ENCODE measurements around the gene LRRC42.

Gene LRRC42

GRCh38 chr1:53949023-53949990 lies 3.2 kb downstream of the LRRC42 start:
- no peak overlapping the region for H2AFZ ChIP-seq (ENCODE audit: low read depth, low read length)
- TF ChIP-seq EZH2phosphoT487 (IDR thresholded peaks at IDR 0.05; ENCODE audit: low read depth) (no peak), CTCF (IDR thresholded peaks at IDR 0.05; ENCODE audit: low read depth, low read length) (peak; percentile 61)
- H3K27ac ChIP-seq (ENCODE audit: low read length), result no peak overlapping the region
- H3K9me3 ChIP-seq (ENCODE audit: insufficient read depth, low read length), result no peaks in the 10 kb centered on the region
- H3K4me3 ChIP-seq (ENCODE audit: low read length), result no peak overlapping the region
- H3K27me3 ChIP-seq (ENCODE audit: low read depth, low read length), result no peaks in the 10 kb centered on the region
- peaks cover 3% of the 10 kb centered on the region for H3K36me3 ChIP-seq (replicated peaks; ENCODE audit: low read depth, low read length)
- peaks cover 12% of the 10 kb centered on the region for H3K4me1 ChIP-seq (ENCODE audit: low read length)
- no peak overlapping the region for H3K9ac ChIP-seq (ENCODE audit: low read length)
- no peaks in the 10 kb centered on the region for H4K20me1 ChIP-seq (ENCODE audit: insufficient read depth, low read length)
- H3K79me2 ChIP-seq (ENCODE audit: low read length), result peaks cover 16% of the 10 kb centered on the region
- no peak overlapping the region for H3K4me2 ChIP-seq (ENCODE audit: low read length)

- Histone ChIP-seq H3K4me2 (ENCODE audit: low read length) (no peak overlapping the region), H3K27ac (ENCODE audit: low read length) (no peak overlapping the region), H3K4me3 (ENCODE audit: low read length) (no peak overlapping the region), H3K4me1 (ENCODE audit: low read length) (peaks cover 14% of the 10 kb centered on the region), H3K9me3 (ENCODE audit: insufficient read depth, low read length) (no peaks in the 10 kb centered on the region), H3K79me2 (ENCODE audit: low read length) (peaks cover 6% of the 10 kb centered on the region), H4K20me1 (ENCODE audit: insufficient read depth, low read length) (no peaks in the 10 kb centered on the region), H3K27me3 (ENCODE audit: low read depth, low read length) (no peaks in the 10 kb centered on the region), H3K36me3 (replicated peaks; ENCODE audit: low read depth, low read length) (peaks cover 3% of the 10 kb centered on the region), H3K9ac (ENCODE audit: low read length) (no peak overlapping the region), H2AFZ (ENCODE audit: low read depth, low read length) (no peak overlapping the region)
- TF ChIP-seq EZH2phosphoT487 (IDR thresholded peaks at IDR 0.05; ENCODE audit: low read depth), result no peak
- TF ChIP-seq CTCF (IDR thresholded peaks at IDR 0.05; ENCODE audit: low read depth, low read length), result no peak
Measured at GRCh38 chr1:53951697-53952096, 5.5 kb downstream of the LRRC42 start.

GRCh38 chr1:53954128-53954527 lies 8.0 kb downstream of the LRRC42 start:
- Histone ChIP-seq H3K27ac (ENCODE audit: low read length) (no peak overlapping the region), H3K27me3 (ENCODE audit: low read depth, low read length) (no peaks in the 10 kb centered on the region), H3K4me3 (ENCODE audit: low read length) (no peak overlapping the region), H3K36me3 (replicated peaks; ENCODE audit: low read depth, low read length) (peaks cover 3% of the 10 kb centered on the region), H2AFZ (ENCODE audit: low read depth, low read length) (no peak overlapping the region), H3K79me2 (ENCODE audit: low read length) (no peaks in the 10 kb centered on the region), H3K4me1 (ENCODE audit: low read length) (peaks cover 9% of the 10 kb centered on the region), H4K20me1 (ENCODE audit: insufficient read depth, low read length) (no peaks in the 10 kb centered on the region), H3K9ac (ENCODE audit: low read length) (no peak overlapping the region), H3K9me3 (ENCODE audit: insufficient read depth, low read length) (no peaks in the 10 kb centered on the region), H3K4me2 (ENCODE audit: low read length) (no peak overlapping the region)
- no peak for TF ChIP-seq CTCF (IDR thresholded peaks at IDR 0.05; ENCODE audit: low read depth, low read length)
- TF ChIP-seq EZH2phosphoT487 (IDR thresholded peaks at IDR 0.05; ENCODE audit: low read depth), result no peak

- Histone ChIP-seq H3K9ac (ENCODE audit: low read length) (no peak overlapping the region), H3K4me2 (ENCODE audit: low read length) (no peak overlapping the region), H3K4me1 (ENCODE audit: low read length) (peaks cover 9% of the 10 kb centered on the region), H3K27ac (ENCODE audit: low read length) (no peak overlapping the region), H3K36me3 (replicated peaks; ENCODE audit: low read depth, low read length) (peaks cover 10% of the 10 kb centered on the region), H3K9me3 (ENCODE audit: insufficient read depth, low read length) (no peaks in the 10 kb centered on the region), H3K4me3 (ENCODE audit: low read length) (no peak overlapping the region), H4K20me1 (ENCODE audit: insufficient read depth, low read length) (no peaks in the 10 kb centered on the region), H3K79me2 (ENCODE audit: low read length) (no peaks in the 10 kb centered on the region), H2AFZ (ENCODE audit: low read depth, low read length) (no peak overlapping the region), H3K27me3 (ENCODE audit: low read depth, low read length) (no peaks in the 10 kb centered on the region)
- TF ChIP-seq EZH2phosphoT487 (IDR thresholded peaks at IDR 0.05; ENCODE audit: low read depth) (no peak), CTCF (IDR thresholded peaks at IDR 0.05; ENCODE audit: low read depth, low read length) (no peak)
Measured at GRCh38 chr1:53956308-53957168, 10.4 kb downstream of the LRRC42 start.
